ENCODE data around the gene IL20. TPM values are rescaled to one million over a fixed set of nuclear protein-coding genes. Genes with fewer than 3 reads are reported as not detected.

Gene IL20
- total and polyA plus RNA-seq, 2 of the 8 experiments (the other 6 are each of a cell fraction or from before 2014, with no cell fraction given) = not detected

GRCh38 chr1:206897175-206897574, 31.8 kb downstream of the IL20 start, which contains the start of gene IL24:
TSS of gene IL24 (plus strand) at chr1:206897443. CDS start at chr1:206897833, 390 bp downstream.
- DNase-seq (ENCODE audit: low read depth in 1 of 2, low spot score in 2 of 2) (no peak), FAIRE-seq (no peak)
- Histone ChIP-seq H2BK120ac (replicated peaks; ENCODE audit: low read depth, low read length) (no peak within 1 kb of the TSS), H3K27ac (ENCODE audit: low read depth, low read length) (no peak within 1 kb of the TSS), H2BK15ac (ENCODE audit: low read length) (no peak within 1 kb of the TSS), H3K4ac (replicated peaks; ENCODE audit: insufficient read length, low read depth, low read length) (no peak within 1 kb of the TSS), H2AK5ac (ENCODE audit: low read depth, low read length) (peak within 1 kb of the TSS; percentile 53; the same call in 1 of the 2 replicates), H3K36me3 (ENCODE audit: control insufficient read depth in 2 of 4, insufficient read depth in 4 of 4, low read length in 3 of 4) (no peaks in the 10 kb centered on the region), H2AFZ (ENCODE audit: low read length) (no peak within 1 kb of the TSS), H3K27me3 (replicated peaks in 1 of 4; ENCODE audit: control insufficient read depth in 3 of 4, extremely low read depth in 1 of 4, insufficient read depth in 3 of 4, low read length in 3 of 4) (no peaks in the 10 kb centered on the region), H3K4me1 (replicated peaks in 1 of 4; ENCODE audit: control insufficient read depth in 3 of 4, insufficient read depth in 4 of 4, low read length in 3 of 4) (no peaks in the 10 kb centered on the region; a peak in 1 of 7 replicates), H2BK20ac (ENCODE audit: low read length) (no peak within 1 kb of the TSS), H3K23me2 (ENCODE audit: low read depth, low read length) (no peaks in the 10 kb centered on the region), H2BK12ac (ENCODE audit: low read depth, low read length) (no peak within 1 kb of the TSS), H3K4me3 (ENCODE audit: extremely low read depth in 1 of 4, insufficient read depth in 2 of 4, low read depth in 3 of 4, low read length in 4 of 4) (no peak within 1 kb of the TSS), H4K91ac (replicated peaks; ENCODE audit: insufficient read length, low read length) (no peak within 1 kb of the TSS), H3K4me2 (ENCODE audit: insufficient read depth in 1 of 2, low read depth in 2 of 2, low read length in 2 of 2) (no peak within 1 kb of the TSS), H2BK5ac (ENCODE audit: low read depth, low read length) (no peak within 1 kb of the TSS), H4K8ac (ENCODE audit: extremely low read depth, insufficient read depth, low read length) (no peak within 1 kb of the TSS), H3K14ac (ENCODE audit: insufficient read length) (no peak within 1 kb of the TSS), H3K79me2 (ENCODE audit: control insufficient read depth in 1 of 2, insufficient read depth in 2 of 2, low read length in 2 of 2) (no peaks in the 10 kb centered on the region), H3K9ac (replicated peaks in 1 of 4; ENCODE audit: extremely low read depth in 1 of 4, low read depth in 3 of 4, low read length in 3 of 4) (no peak within 1 kb of the TSS), H3K9me3 (ENCODE audit: insufficient read depth in 2 of 2, low read depth in 1 of 2, low read length in 1 of 2) (no peaks in the 10 kb centered on the region), H4K5ac (ENCODE audit: insufficient read length, low read depth, low read length) (no peak within 1 kb of the TSS), H3K56ac (replicated peaks; ENCODE audit: insufficient read length, low read depth, low read length) (no peak within 1 kb of the TSS), H4K20me1 (replicated peaks in 1 of 2; ENCODE audit: control insufficient read depth in 1 of 2, insufficient read depth in 2 of 2, low read length in 2 of 2) (no peaks in the 10 kb centered on the region), H3K79me1 (ENCODE audit: low read depth, low read length) (no peaks in the 10 kb centered on the region), H3K23ac (ENCODE audit: insufficient read length) (no peak within 1 kb of the TSS), H3K18ac (ENCODE audit: extremely low read depth, low read length) (no peak within 1 kb of the TSS)
- WGBS, 2 experiments (ENCODE audit: extremely low coverage in 1 of 2, insufficient coverage in 1 of 2, insufficient read length in 1 of 2, insufficient replicate concordance in 2 of 2, low coverage in 1 of 2, low lambda C conversion rate in 2 of 2, missing lambda C conversion rate in 1 of 2) = 94% methylated on average over 4 of the region's 4 CpGs; no CpG with 5 or more reads in 1 of the 2 experiments
- POLR2A ChIA-PET (ENCODE audit: partially characterized antibody) = interaction anchor here (2.1 kb wide), 1 partner anchor 12 kb away, joined by 4 read pairs; no protein-coding TSS in a partner anchor
- CTCF ChIA-PET (ENCODE audit: partially characterized antibody) = interaction anchor here (0.8 to 7.2 kb wide), 9 partner anchors 10 to 161 kb away, joined by 3 to 52 read pairs (median 5); partner anchors contain the start of gene IL20
- TF ChIP-seq POU5F1 (IDR thresholded peaks at IDR 0.05; ENCODE audit: low read depth, low read length) (no peak), ASH2L (IDR thresholded peaks at IDR 0.05; ENCODE audit: low read length) (no peak), CBX8 (IDR thresholded peaks at IDR 0.05; ENCODE audit: borderline replicate concordance, low read depth, low read length) (no peak), TEAD4 (IDR thresholded peaks at IDR 0.05; ENCODE audit: low read depth, low read length) (no peak), SP2 (IDR thresholded peaks at IDR 0.05; ENCODE audit: low read length) (no peak), KDM4A (IDR thresholded peaks at IDR 0.05; ENCODE audit: low read depth, low read length, severe bottlenecking) (no peak)

All from H1 (cell line).